ENCODE data around the gene KRTAP5-8.

DNA sequence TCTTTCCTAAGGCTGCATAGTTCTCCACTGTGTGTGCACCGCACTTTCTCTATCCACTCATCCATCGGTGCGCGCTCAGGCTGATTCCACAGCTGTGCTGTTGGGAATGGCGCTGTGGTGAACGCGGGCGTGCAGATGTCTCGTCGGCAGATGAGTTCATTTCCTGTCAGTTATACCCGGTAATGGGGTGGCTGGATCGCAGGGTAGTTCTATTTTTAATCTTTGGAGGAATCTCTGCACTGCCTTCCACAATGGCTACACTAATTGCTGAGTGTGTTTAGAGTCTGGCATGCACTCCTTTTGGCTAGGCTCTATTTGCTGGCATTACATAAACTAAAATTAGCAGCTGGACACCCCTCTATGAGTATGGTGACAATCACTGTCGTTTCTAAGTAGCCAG lies 38.7 kb upstream of the KRTAP5-8 start:
- TF ChIP-seq, protein P1, sequence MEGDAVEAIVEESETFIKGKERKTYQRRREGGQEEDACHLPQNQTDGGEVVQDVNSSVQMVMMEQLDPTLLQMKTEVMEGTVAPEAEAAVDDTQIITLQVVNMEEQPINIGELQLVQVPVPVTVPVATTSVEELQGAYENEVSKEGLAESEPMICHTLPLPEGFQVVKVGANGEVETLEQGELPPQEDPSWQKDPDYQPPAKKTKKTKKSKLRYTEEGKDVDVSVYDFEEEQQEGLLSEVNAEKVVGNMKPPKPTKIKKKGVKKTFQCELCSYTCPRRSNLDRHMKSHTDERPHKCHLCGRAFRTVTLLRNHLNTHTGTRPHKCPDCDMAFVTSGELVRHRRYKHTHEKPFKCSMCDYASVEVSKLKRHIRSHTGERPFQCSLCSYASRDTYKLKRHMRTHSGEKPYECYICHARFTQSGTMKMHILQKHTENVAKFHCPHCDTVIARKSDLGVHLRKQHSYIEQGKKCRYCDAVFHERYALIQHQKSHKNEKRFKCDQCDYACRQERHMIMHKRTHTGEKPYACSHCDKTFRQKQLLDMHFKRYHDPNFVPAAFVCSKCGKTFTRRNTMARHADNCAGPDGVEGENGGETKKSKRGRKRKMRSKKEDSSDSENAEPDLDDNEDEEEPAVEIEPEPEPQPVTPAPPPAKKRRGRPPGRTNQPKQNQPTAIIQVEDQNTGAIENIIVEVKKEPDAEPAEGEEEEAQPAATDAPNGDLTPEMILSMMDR (IDR thresholded peaks at IDR 0.05) = no peak
- TF ChIP-seq ZNF671 (CRISPR knock-in tag; IDR thresholded peaks at IDR 0.05) = no peak
- TF ChIP-seq ATF3 (CRISPR knock-in tag; conservative IDR thresholded peaks at IDR 0.05) = no peak
- TF ChIP-seq SP1 (CRISPR knock-in tag; conservative IDR thresholded peaks at IDR 0.05) = no peak
- TF ChIP-seq HMGXB4 (CRISPR knock-in tag; IDR thresholded peaks at IDR 0.05) = no peak
- TF ChIP-seq MAX (CRISPR knock-in tag; IDR thresholded peaks at IDR 0.05) = no peak
- TF ChIP-seq, protein P2, sequence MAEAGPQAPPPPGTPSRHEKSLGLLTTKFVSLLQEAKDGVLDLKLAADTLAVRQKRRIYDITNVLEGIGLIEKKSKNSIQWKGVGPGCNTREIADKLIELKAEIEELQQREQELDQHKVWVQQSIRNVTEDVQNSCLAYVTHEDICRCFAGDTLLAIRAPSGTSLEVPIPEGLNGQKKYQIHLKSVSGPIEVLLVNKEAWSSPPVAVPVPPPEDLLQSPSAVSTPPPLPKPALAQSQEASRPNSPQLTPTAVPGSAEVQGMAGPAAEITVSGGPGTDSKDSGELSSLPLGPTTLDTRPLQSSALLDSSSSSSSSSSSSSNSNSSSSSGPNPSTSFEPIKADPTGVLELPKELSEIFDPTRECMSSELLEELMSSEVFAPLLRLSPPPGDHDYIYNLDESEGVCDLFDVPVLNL (CRISPR knock-in tag; IDR thresholded peaks at IDR 0.05; ENCODE audit: borderline replicate concordance, low read depth) = no peak
- TF ChIP-seq MYBL2 (CRISPR knock-in tag; IDR thresholded peaks at IDR 0.05) = no peak
- TF ChIP-seq, protein P3, sequence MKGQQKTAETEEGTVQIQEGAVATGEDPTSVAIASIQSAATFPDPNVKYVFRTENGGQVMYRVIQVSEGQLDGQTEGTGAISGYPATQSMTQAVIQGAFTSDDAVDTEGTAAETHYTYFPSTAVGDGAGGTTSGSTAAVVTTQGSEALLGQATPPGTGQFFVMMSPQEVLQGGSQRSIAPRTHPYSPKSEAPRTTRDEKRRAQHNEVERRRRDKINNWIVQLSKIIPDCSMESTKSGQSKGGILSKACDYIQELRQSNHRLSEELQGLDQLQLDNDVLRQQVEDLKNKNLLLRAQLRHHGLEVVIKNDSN (CRISPR knock-in tag; IDR thresholded peaks at IDR 0.05) = no peak
